Glomerular visceral epithelial cell (primary cell): ENCODE measurements around the gene TCTN3.
"Not testable (repeated sequence)": the region's sequence is repeated elsewhere in the genome, so short reads cannot be mapped to it uniquely, and the experiment has no call there.

Source experiments
- DNase-seq: peaks from one replicate; pipeline ENCODE4 v3.0.0-alpha.2; 2016; ENCODE audit errors: extremely low spot score

Gene TCTN3

GRCh38 chr10:95693668-95694534, at the start of gene TCTN3:
Gene TCTN3, minus strand, starts transcription at chr10:95693927. Its CDS starts 28 bp downstream, at chr10:95693899.
- DNase-seq, result peak; percentile 99

GRCh38 chr10:95742962-95743535, 49.3 kb upstream of the TCTN3 start:
- no peak for DNase-seq

- no peak for DNase-seq
Measured at GRCh38 chr10:95742485-95742884, 48.8 kb upstream of the TCTN3 start.

- DNase-seq, result peak; percentile 15
Measured at GRCh38 chr10:95741807-95742467, 48.2 kb upstream of the TCTN3 start.

- no peak for DNase-seq
Measured at GRCh38 chr10:95739056-95739455, 45.3 kb upstream of the TCTN3 start.

- DNase-seq, result not testable (repeated sequence)
Measured at GRCh38 chr10:95732907-95733306, 39.2 kb upstream of the TCTN3 start.

- DNase-seq, result no peak
Measured at GRCh38 chr10:95730233-95730632, 36.5 kb upstream of the TCTN3 start.

- no peak for DNase-seq
Measured at GRCh38 chr10:95729323-95730055, 35.8 kb upstream of the TCTN3 start.

- no peak for DNase-seq
Measured at GRCh38 chr10:95728526-95728925, 34.8 kb upstream of the TCTN3 start.

GRCh38 chr10:95722496-95722895, 28.8 kb upstream of the TCTN3 start:
- DNase-seq, result not testable (repeated sequence)

- DNase-seq, result not testable (repeated sequence)
Measured at GRCh38 chr10:95720745-95721144, 27.0 kb upstream of the TCTN3 start.

GRCh38 chr10:95716866-95717265, 23.1 kb upstream of the TCTN3 start:
- DNase-seq, result no peak

GRCh38 chr10:95716466-95716865, 22.7 kb upstream of the TCTN3 start:
- DNase-seq, result no peak

- DNase-seq, result no peak
Measured at GRCh38 chr10:95711492-95711891, 17.8 kb upstream of the TCTN3 start.

GRCh38 chr10:95706990-95707389, 13.3 kb upstream of the TCTN3 start:
- no peak for DNase-seq

- no peak for DNase-seq
Measured at GRCh38 chr10:95706573-95706972, 12.8 kb upstream of the TCTN3 start.

- DNase-seq, result no peak
Measured at GRCh38 chr10:95698415-95698814, 4.7 kb upstream of the TCTN3 start.

GRCh38 chr10:95697429-95697828, 3.7 kb upstream of the TCTN3 start:
- DNase-seq, result no peak

GRCh38 chr10:95694665-95695064, 938 bp upstream of the TCTN3 start:
- no peak for DNase-seq

GRCh38 chr10:95693071-95693667, 558 bp downstream of the TCTN3 start:
- peak; percentile 4 for DNase-seq

GRCh38 chr10:95691281-95691680, 2.4 kb downstream of the TCTN3 start:
- no peak for DNase-seq

GRCh38 chr10:95688648-95689047, 5.1 kb downstream of the TCTN3 start:
- DNase-seq, result no peak
